ENCODE data around the gene LZTS2.
"Not testable (repeated sequence)": the region's sequence is repeated elsewhere in the genome, so short reads cannot be mapped to it uniquely, and the experiment has no call there.

LZTS2 gene

DNA sequence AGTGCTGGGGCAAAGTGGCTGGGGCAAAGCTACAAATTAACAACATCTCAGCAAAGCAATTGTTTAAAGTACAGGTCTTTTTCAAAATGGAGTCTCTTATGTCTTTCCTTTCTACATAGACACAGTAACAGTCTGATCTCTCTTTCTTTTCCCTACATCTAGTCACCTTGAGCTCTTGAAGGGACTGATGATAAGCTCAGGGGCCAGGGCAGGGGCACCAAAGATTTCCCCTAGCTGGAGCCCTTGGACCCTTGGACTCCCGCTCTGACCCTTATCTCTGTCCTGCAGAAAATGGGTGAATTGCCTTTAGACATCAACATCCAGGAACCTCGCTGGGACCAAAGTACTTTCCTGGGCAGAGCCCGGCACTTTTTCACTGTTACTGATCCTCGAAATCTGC is 34.8 kb downstream of the LZTS2 start:
- not testable (repeated sequence) for DNase-seq

GRCh38 chr10:101035314-101035713 is 35.7 kb downstream of the LZTS2 start:
- no peak for DNase-seq

DNA sequence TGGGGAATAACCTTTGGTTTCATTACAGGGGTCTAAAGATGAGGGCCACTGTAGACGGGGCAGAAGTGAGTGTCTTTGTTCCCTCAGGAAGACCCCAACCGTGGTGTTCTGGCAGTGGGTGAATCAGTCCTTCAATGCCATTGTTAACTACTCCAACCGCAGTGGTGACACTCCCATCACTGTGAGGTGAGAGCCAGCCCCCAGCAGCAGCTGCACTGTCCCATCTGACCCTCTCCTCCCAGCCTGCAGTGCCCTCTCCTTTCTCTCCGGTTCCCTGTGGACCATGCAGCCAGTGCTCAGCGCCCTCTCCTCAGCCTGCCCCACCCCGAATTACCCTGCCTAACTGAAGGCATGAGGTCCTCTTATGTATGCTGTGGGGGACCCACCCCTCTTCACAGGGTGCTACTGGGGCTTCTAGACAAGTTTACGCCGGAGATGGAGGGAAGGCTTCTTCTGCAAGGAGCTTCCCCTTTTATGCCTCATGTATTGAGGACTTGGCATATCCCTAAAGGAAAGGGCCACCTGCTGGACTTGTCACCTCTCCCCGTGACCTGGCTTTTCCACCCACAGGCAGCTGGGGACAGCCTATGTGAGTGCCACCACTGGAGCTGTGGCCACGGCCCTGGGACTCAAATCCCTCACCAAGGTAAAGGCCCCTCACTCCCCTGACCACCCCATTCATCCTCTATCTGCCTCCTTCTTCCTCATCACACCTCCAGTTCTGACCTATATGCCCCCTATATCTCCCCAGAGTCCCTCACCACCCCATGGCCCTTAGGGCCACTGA is 36.5 kb downstream of the LZTS2 start:
- DNase-seq = no peak

- DNase-seq = no peak
Observed at GRCh38 chr10:101036726-101037125, 37.1 kb downstream of the LZTS2 start.

DNA sequence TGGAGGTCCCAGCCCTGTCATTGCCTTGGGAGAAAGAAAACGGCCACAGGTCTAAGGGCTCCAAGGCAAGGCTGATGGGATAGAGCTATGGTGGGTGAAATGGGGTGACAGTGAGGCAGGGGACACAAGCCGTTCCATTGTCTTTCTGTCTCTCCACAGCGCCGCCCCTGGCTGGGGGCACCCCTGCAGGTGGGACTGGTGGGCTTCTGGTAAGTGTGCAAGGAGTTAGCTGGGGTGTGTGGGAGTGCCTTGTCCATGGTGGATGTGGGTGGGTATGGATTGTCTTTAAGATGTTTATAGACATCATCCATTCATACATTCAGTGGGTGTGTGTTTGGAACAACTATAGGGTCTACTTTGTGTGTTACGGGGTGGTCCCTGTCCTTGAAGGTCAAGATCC is 38.9 kb downstream of the LZTS2 start:
- no peak for DNase-seq

DNA sequence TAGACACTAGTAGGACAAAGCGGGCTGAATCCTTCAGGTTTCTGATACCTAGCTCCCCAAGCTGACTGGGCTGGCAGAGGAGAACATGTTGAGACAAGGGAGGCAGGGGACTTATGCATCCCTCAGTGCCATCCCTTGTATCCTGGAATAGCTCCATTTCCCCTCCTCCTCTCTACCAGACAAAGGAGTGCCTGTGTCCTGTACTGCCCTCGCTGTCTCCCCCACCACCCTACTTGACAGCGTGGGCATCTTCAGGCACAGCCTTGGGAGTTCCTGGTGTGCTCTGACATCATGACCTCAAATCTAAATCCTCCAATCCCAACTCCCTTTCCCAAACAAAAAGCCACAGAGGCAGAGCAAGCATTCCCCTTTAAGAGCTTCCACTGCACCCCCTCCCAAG is 40.5 kb downstream of the LZTS2 start:
- no peak for DNase-seq

GRCh38 chr10:101040851-101041250 is 41.2 kb downstream of the LZTS2 start:
- no peak for DNase-seq

- DNase-seq = peak; percentile 91
Observed at GRCh38 chr10:101041252-101041761, 41.7 kb downstream of the LZTS2 start.

- DNase-seq = no peak
Observed at GRCh38 chr10:101042118-101042517, 42.5 kb downstream of the LZTS2 start.

- DNase-seq = peak; percentile 96
Observed at GRCh38 chr10:101042667-101043362, 43.2 kb downstream of the LZTS2 start.

DNA sequence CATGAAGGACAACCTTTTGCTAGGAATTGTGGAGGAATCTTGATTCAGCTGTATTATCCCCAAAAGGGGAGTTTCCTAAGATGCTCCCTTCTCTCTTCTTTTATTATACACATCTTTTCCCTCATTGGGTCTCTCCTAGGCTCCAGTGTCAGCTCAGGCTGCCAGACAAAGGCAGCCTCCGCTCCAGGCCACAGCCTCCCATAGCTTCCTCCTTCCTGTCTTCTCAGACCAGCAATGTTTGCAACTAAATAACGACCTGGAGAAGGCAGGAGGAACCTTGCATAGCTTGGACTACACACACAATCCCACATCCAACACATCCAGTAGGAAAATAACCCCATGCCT is 43.7 kb downstream of the LZTS2 start:
- DNase-seq = no peak

DNA sequence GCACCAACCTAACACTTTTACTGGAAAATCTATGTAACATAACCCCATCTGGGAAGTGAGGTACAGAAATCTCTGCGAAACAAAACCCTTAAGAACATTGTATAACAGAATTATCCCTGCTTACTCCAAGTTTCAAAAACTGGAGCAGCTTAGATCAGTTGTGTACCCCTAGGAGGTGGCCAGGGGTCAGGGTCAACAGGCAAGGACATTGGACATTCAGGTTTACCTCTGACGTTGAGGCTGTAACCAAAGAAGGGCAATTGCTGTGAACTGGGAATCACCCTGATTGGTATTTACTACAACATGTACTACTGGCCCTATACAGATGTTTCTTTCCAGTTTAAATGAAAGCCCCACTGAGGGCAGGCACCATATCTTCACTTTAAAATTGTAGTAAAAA is 44.5 kb downstream of the LZTS2 start:
- DNase-seq = no peak

DNA sequence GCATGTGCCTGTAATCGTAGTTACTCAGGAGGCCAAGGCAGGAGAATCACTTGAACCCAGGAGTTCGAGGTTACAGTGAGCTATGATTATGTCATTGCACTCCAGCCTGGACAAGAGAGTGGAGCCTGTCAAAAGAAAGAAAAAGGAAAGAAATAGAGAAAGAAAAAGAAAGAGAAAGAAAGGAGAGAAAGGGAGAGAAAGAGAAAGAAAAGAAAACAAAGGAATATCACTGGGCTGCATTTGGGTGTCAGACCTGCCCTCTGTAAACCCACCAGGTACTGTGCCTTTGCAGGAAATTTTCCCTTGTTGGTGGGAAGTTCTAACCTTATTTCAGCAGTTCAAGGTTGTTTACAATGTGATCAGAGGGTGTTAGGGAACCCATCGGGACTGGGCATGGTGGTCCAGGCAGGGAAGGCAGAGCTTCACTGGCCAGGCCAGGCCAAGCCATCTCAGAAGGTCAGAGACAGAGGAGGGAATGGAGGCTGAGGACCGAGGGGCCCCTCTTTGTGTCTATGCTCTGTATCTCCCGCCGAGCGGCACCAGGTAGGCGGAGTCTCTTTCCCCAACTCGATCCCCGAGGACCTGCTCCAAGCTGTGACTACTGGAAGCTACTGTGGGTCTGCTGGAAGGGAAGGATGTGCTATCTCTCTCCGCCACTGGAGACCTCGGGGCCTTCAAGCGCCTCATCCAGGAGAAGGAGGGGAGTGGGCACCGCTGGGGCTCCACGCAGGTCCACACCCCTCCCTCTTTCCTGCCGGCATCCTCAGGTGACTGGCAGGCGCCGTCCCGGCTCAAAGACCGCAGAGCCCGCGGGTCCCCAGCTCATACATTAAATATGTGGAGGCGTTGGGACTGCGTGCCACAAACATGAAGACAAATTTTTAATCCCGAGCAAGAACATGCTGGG is 47.0 kb downstream of the LZTS2 start:
- no peak for DNase-seq

- DNase-seq = no peak
Observed at GRCh38 chr10:101047268-101047667, 47.7 kb downstream of the LZTS2 start.

DNA sequence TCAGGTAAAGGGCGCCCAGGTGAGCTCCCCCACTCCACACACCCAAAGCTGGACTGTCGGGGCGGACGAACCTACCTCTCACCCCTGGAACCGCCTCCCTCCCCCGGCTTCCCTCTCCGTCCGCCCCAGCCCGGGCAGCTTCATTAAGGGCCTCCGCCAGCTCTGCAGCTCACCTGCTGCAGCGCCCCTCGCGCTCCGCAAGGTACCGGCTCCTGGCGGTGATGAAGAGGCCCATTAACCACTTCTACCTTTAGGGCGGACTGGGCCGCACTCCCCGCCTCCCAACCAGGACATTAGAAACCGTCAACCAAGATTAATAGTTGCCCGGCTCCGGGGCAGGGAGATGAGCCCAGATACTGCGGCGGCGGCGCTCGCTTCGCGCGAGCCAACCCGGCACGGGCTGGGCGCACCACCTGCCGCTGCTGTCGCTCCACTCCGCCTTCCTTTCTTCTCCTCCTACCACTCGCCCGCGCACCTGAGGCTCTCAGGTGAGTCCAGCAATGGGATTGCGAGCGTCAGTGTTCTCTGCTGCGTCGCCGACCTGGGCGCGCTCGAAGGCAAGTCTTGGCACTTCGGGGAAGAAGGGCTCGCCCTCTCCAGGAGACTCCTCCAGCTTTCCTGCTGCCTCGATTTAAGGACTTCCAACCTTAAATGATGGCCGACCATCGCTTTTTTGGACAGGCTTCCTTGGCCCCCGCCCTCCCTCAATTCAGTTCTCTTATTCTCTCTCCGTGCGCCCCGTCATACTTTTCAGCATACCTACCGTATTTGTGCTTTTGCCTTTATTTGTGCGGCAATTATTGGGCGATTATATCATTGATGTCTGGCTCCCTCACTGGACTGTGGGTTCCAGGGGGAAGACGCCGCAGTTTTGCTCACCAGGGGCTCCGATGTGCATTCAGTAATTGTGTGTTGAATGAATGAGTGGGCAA is 48.6 kb downstream of the LZTS2 start:
- DNase-seq = no peak

GRCh38 chr10:101050208-101051069 is 50.8 kb downstream of the LZTS2 start:
- DNase-seq = peak; percentile 59

GRCh38 chr10:101052285-101052684 is 52.7 kb downstream of the LZTS2 start:
- DNase-seq = no peak

- DNase-seq = no peak
Observed at GRCh38 chr10:101053516-101053915, 53.9 kb downstream of the LZTS2 start.

- no peak for DNase-seq
Observed at GRCh38 chr10:101054351-101054750, 54.7 kb downstream of the LZTS2 start.

GRCh38 chr10:101054876-101055275 is 55.3 kb downstream of the LZTS2 start:
- no peak for DNase-seq

GRCh38 chr10:101055411-101055810 is 55.8 kb downstream of the LZTS2 start:
- DNase-seq = peak; percentile 34
